DMS 273 (cell line): Measurements from ENCODE around the gene TMEM131L.
"Not testable (repeated sequence)": the region's sequence is repeated elsewhere in the genome, so short reads cannot be mapped to it uniquely, and the experiment has no call there.

Experiments used
- DNase-seq: peaks from one replicate; lab custom pipeline; 2025; ENCODE audit not compliant: unreplicated experiment; lab: John Stamatoyannopoulos, UW

The TMEM131L gene

DNA sequence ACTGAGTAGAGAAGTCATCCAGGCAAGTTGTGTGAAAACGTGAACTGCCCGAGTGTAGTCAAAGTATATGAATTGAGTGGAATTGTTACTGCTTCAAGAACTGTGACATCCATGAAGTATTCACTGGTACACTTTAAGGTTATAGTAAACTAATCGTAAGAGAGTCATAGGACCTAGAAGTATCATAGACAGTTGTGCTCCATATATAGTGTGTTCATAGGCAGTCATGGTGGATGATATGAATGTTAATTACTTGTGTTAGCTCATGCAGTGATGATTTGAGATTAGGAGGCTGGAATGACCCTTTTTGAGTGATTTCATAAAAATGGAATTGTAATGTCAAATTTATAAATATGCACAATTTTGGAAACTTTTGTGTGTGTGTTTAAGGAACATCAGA is 136.6 kb downstream of the TMEM131L start:
- no peak for DNase-seq

DNA sequence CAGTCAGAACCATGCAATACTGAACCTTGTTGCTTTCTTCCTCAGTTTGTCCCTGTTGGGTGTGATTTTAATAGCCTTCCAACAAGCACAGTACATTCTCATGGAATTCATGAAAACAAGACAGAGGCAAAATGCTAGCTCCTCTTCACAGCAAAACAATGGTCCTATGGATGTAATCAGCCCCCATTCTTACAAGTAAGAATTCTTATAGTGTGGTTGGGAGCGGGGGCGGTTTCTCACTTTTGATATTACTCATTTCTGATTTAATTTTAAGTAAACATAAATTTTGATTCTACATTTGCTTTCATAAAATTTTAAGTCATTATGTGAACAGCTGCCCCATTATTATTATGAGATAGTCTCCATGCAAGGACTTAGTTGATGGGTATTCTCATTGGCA is 137.1 kb downstream of the TMEM131L start:
- DNase-seq: no peak

DNA sequence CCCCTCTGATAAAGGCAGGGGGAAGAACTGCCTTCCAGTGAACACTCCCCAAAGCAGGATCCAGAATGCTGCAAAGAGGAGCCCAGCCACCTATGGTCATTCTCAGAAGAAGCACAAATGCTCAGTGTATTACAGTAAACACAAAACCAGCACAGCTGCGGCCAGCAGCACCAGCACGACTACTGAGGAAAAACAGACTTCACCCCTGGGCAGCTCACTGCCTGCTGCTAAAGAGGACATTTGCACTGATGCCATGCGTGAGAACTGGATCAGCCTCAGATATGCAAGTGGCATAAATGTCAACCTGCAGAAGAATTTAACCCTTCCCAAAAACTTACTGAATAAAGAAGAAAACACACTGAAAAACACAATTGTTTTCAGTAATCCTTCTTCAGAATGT is 137.7 kb downstream of the TMEM131L start:
- no peak for DNase-seq

DNA sequence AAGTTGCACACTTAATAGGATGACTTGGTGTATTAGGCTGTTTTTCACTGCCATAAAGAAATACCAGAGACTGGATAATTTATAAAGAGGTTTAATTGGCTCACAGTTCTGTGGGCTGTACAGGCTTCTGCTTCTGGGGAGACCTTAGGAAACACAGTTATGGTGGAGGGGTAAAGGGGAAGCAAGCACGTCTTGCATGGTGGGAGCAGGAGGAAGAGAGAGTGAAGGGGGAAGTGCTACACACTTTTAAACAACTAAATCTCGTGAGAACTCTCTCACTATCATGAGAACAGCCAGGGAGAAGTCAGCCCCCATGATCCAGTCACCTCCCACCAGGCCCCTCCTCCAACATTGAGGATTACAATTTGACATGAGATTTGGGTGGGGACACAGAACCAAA is 142.9 kb downstream of the TMEM131L start:
- not testable (repeated sequence) for DNase-seq

DNA sequence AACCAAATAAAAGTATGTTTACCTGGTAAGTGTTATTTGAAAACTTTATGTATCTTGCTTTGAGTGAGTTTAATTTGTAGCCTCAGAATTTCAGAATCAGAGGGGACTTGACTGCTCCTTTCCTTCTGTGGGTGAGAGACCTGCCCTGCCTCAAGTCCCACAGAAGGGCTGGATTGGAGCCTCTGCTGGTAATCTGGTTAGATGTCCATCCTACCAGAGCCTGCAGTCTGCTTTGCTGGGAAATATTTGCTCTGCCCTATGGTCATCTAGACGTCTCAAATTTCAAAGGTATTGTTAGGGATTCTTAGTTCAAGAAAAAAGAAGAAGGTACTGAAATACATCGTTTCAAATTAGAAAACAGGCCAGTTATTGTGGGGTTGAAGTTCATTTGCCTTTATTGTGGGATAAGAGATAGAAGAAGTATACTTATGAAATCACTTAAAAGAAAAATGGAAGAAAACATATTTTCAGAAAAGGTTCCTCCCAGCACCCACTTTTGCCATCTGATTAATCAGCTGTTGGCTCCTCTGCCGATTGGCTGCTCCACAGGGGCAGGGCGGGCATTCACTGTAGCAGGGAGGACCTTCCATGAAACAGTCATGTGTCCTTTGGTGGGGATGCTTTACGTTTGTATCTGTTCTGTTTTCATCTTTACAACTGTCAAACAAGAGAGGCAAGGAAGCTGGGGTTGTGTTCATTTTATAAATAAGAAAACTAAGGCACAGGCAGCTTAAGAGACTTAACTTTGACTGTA is 144.6 kb downstream of the TMEM131L start:
- no peak for DNase-seq

DNA sequence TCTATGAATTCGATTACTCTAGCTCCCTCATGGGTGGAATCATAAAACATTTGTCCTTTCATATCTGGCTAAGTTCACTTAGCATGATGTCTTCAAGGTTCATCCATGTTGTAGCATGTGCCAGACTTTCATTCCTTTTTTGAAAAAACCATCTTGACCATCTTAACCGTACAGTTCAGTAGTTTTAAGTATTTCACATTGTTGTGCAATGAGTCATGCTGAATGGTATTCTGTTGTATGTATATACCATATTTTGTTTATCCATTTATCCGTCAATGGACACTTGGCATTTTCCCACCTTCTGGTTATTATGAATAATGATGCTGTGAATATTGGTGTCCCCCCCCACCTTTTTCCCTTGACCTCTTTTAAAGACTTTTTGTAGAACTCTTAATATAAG is 145.5 kb downstream of the TMEM131L start:
- DNase-seq: no peak

DNA sequence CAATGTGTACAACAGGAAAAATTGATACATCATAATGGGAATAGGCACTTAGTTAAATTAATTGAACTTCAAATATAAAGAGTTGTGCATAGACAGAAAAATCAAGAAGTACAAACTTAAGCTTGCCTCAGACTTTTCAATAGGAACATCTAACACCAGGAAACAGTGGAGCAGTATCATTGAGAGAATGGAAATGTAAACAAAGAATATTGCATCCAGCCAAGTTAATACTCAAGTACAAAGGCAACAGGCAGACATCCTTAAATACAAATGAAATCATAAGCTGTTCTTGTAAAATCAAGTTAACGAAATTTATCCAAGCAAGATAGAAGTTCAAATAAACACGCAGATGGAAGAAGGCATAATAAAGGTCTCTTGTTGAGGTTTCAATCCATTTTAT is 146.7 kb downstream of the TMEM131L start:
- DNase-seq: no peak

DNA sequence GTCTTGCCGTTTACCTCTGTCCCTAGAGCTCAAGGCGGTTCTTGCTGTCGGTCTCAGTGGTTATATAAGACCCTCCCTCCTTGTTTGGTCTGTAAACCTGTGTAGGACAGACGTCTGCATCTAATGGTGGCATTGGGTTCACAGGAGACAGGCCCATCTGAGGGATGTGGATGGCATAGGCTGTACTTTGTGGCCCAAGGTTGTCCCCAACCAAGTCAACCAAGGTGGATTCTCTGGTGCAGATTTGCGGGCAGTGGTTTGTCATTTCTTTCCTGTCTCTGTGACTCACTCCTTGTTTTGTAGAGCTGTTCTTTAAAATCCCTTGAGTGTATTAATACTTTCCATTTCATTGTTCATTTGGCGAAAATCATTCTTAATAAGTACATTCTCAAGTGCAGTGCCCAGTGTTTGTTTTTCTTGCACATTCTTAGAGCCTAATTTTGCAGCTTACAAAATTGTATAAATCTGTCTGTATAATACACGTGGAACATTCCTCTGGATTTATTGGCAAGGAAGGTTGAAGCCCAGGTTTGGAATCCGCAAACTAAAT is 149.9 kb downstream of the TMEM131L start:
- no peak for DNase-seq

DNA sequence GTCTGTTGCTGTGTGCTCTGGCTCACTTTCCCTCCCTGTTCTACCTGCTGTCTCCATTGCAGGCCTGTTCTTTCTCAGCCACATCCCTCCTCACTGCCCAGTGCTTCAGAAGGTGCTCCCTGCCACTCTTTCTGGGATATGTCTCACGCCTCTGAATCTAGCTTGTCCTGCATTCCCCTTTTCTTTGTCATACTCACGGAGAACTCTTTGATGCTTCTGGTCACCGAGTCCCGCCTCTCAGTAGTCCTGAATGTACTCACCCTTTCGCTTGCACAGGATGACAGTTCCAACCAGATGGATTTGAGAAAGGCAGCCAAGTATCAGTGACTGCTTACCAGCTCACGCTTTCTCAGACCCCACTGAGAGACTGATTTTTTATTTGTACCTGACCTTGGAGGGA is 152.7 kb downstream of the TMEM131L start:
- DNase-seq: no peak

DNA sequence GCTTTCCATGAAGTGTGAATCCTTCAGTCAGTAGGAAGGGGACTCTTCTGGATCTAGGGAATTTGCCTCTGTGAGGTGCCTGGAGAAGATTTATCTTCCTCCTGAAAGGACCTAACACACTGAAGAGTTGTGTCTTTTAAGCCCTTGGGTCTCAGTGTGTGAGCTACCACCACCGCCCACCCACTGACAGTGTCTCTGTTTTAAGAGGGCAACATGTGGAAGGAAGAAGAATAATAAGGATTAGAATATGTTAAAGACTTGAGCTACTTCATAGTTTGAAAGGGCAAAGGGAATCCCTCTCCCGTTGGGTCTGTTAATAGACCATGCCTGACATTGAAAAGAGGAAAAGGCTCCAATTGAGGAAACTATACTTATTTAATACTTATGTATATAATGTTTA is 153.7 kb downstream of the TMEM131L start:
- no peak for DNase-seq

DNA sequence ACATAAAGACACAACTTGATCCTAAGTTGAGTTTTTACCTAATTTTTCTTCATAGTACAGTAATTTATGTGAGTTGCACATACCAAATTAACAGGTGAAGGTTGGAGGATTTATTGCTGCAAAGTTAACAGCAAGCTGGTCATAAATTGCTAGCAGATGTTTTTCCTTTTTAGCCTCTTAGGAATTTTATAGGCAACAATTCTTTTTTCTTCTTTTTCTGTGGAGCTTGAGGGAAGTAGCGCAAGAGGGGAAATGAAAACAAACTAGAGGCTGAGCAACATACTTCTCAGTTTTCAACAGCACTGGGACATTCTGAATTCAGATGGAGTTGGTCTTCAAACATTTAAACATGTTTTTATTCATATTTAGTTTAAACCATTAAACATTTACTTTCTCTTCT is 154.2 kb downstream of the TMEM131L start:
- DNase-seq: no peak

DNA sequence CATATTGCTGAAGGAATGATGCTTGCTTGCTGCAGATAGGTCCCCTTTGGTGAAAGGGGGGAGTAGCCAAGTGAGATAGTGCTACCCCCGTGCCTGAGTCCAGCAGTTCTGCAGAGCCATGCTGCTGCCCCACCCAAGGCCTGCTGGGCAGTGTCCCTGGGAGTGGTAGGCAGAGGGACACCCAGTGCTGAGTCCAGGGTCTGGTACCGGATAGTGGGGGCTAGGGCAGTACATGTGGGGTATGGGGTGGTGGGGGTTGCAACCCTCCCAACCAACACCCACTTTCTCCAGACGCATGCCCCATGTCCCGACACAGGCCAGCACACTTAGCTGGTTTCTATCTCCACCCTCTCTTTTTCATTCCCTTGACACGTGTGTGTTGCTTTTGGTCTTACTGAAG is 155.9 kb downstream of the TMEM131L start:
- no peak for DNase-seq

DNA sequence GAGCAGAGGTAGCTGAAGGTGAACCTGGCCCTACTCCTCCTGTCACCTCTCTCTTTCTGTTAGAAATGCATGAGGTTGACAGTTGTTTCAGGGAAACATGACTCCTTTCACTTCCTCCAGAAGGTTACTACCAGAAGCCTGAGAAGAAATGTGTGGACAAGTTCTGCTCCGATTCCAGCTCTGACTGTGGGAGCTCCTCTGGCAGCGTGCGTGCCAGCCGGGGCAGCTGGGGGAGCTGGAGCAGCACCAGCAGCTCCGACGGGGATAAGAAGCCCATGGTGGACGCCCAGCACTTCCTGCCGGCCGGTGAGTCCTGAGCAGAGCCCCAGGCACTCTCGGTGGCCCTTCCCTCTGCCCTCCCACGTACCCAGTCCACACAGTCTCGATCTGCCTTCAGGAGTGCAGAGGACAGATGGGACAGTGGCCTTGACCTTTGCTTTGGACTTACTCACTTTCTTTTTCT is 156.6 kb downstream of the TMEM131L start:
- no peak for DNase-seq

DNA sequence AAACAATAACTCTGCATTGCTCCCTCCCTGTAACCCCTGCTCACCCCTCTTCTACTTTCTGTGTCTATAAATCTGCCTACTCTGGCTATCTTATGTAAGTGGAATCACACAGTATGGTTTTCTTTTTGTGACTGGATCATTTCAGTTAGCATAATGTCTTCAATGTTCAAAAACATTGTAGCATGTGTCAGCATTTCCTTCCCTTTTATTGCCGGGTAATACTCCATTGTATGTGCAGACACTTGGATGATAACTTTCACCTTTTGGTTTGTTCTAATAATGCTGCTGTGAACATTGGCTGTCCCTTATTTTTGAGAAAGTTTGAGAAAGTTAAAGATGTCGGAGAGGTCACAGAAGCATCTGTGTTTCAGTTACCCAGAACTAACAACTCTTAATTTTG is 157.3 kb downstream of the TMEM131L start:
- DNase-seq: no peak

DNA sequence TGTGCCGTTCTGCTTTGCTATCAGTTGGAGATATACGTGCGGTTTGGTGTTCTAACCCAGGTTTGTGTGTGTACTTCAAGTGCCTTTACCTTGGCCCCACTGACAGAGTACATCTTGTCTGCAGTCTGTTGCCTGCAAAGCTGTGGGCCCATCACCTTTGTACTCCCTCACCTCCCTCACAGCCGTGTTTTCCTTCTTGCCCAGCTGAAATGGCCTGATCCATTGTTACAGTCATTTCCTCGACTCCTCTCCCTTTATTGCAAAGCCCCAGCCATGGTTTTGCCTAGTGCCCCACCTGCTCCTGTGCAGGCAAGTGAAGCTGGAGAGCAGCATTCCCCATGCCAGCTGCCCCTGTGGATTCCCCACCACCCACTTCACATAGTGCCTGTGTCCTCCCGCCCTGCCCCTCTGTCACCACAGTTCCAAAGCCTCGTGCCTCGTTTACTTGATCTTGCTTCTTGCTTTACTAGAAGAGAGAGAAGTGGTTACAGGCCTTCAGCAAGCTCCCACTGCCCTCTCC is 162.7 kb downstream of the TMEM131L start:
- no peak for DNase-seq

DNA sequence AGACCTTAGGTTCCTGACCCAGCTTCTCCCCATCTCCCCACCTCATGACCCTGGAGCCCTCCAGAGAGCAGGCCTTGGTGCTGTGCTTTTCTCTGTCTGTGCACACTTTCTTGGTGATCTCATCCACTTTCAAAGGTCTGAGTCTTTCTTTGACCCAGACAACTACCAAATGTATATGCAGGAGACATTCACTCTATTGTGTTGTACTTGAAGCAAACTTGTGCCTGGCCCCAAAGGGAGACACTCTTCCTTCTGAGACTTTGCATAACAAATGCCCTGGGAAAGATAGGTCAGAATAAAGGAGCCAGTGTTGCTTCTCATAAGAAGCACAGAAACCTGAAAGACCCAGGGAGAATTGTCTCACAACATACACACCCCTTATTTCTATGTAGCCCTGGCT is 163.6 kb downstream of the TMEM131L start:
- DNase-seq: no peak

DNA sequence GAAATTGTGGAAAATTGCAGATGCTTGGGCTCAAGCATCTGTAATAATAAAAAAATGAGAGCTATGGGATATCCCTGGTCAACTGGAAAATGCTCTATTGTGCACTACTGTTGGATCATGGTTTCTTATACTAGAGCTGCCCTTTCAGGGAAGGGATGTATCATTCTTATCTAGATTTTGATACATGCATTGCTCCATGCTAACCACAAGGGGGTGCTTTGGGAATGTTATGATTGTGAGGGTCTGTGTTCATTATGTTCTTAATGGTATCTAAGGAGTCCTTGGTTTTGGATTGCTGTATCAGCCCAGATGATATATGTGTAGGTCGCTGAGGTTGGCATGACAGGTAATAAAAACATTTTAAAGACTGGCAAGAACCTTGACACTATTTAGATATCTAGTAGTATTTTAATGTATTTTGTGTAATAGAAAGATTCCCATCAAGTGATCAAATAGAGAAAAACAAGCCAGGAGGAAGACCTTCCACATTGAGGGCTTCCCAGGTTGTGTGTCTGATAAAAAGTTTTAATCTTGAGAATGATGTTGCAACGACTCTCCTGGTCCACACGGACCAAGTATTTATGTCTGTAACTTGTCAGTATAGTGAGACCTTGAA is 168.7 kb downstream of the TMEM131L start:
- DNase-seq: peak; percentile 34

DNA sequence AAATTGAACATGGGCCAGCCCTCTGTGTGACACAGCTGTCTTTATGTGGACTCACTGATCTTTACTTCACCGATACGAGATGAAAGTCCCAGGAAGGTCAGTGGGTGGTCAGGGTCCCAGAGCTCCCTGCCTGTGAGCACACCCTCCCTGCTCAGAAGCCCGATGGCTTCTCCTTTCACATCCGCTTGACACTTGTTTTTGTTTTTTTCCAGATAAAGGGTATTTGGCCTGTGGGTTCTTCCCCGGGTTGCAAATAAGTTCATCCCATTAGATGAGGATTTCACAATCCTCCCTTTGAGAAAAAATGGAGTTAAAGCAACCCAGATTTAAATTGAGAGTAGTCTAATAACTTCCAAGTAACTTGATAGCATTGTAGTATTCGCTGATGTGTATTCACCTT is 169.7 kb downstream of the TMEM131L start:
- no peak for DNase-seq

DNA sequence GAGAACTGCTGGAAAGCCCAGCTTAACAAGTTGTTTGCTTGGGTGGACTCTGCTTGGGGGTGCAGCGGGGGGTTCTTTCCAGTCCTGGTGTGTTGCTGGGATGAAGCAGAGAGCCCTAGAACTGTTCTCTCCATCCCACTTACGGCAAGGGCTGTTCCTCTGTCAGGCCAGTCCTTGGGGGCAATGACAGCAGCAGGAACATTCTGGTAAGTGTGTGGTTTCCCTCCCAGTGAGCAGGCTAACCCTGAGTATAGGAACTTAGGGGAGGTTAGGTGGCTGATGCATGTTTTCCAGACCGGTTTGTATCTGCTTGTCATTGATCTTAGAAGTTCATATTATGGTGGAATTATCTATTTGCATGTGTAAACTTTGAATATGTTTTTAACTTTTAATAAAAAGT is 171.0 kb downstream of the TMEM131L start:
- DNase-seq: no peak

DNA sequence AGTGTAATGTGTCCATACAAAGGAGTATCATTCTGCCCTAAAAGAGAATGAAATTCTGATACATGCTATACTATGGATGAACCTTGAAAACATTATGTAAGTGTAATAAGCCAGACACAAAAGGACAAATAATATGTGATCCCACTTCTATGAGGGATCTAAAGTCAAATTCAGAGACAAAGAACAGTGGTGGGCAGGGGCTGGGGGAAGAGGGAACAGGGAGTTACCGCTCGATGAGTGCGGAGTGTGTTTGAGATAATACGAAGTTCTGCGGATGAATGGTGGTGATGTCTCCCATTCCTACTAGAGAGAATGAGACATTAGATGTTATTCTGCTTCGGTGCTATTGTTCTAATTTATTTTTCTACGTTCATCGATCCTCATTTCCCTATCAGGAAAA is 171.9 kb downstream of the TMEM131L start:
- no peak for DNase-seq

DNA sequence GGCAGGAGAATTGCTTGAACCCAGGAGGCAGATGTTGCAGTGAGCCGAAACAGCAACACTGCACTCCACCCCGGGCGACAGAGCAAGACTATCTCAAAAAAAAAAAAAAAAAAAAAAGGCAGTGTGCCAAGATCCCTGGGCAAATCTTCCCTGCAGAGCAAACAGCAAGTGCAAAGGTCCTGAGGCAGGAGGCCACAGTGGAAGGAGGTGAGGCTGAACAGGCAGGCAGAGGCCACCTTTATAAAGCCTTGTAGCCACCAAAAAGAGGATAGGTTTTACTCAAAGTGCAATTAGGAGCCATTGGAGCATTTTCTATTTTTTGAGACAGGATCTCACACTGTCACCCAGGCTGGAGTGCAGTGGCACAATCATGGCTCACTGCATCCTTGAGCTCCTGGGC is 172.8 kb downstream of the TMEM131L start:
- no peak for DNase-seq
